Prostate gland (tissue), 2 donors: ENCODE results near the gene CD72. TPM values are rescaled to one million over a fixed set of nuclear protein-coding genes. Genes with fewer than 3 reads are reported as not detected.

Source experiments
- DNase-seq: peaks from one replicate; pipeline ENCODE4 v3.0.0-alpha.2; 2019; ENCODE audit warnings: low spot score
- H3K27ac ChIP-seq, 2 donors: fragments of 200-600 bp; sonication (generic); 2 replicates each; pipeline ENCODE4 v1.5.1; 2017 to 2019
- H3K27me3 ChIP-seq: fragments of 200-600 bp; sonication (generic); replicated peaks from 2 replicates; pipeline ENCODE4 v1.5.1; 2019; ENCODE audit not compliant: insufficient read depth
- H3K36me3 ChIP-seq, 2 donors: fragments of 200-600 bp; sonication (generic); 1 replicate in 1 of 2; 2 replicates in 1 of 2; pipeline versions ENCODE4 v1.5.1 to v1.8.1; 2017 to 2019
- H3K4me1 ChIP-seq: fragments of 200-600 bp; sonication (generic); replicated peaks from 2 replicates; pipeline ENCODE4 v1.5.1; 2019
- H3K4me3 ChIP-seq, 2 donors: fragments of 200-600 bp; sonication (generic); 2 replicates each; pipeline ENCODE4 v1.5.1; 2017 to 2019
- H3K9me3 ChIP-seq: fragments of 200-600 bp; sonication (generic); 2 replicates; pipeline ENCODE4 v1.5.1; 2017
- CTCF ChIP-seq, 4 experiments: fragments of 200-600 bp in 2 of 4; fragments of 450-650 bp in 2 of 4; sonication (generic) in 2 of 4; IDR thresholded peaks; 1 replicate in 3 of 4; 2 replicates in 1 of 4; pipeline ENCODE4 v1.5.1; 2016 to 2019; ENCODE audit warnings: antibody characterized with exemption in 4 of 4, mild to moderate bottlenecking in 2 of 4, moderate library complexity in 2 of 4
- POLR2A ChIP-seq: fragments of 450-650 bp; IDR thresholded peaks from one replicate; pipeline ENCODE4 v1.6.1; 2016; ENCODE audit warnings: antibody characterized with exemption, mild to moderate bottlenecking
- POLR2AphosphoS5 ChIP-seq: sonication (generic); formaldehyde crosslinking; IDR thresholded peaks from one replicate; pipeline ENCODE4 v1.6.1; 2017; ENCODE audit warnings: antibody characterized with exemption
- WGBS: methylation state at CpG from one replicate; pipeline ENCODE4 v1.1.5; 2018; 5-methylcytosine and 5-hydroxymethylcytosine counted together
- intact Hi-C: fragments of 100-400 bp; cut with DNase I; formaldehyde crosslinking; loops from one replicate; pipeline ENCODE4 v1.14.2; 2022
- total RNA-seq, 2 donors: library from RNA; depleted of rRNA; stranded (reverse); fragments of >200 nt; gene quantifications; one replicate each; pipeline ENCODE4 v1.1.0, GENCODE V29; 2016

Gene CD72
- total RNA-seq, 2 donors from 2014 or later = 3.0 to 3.2 TPM

DNA sequence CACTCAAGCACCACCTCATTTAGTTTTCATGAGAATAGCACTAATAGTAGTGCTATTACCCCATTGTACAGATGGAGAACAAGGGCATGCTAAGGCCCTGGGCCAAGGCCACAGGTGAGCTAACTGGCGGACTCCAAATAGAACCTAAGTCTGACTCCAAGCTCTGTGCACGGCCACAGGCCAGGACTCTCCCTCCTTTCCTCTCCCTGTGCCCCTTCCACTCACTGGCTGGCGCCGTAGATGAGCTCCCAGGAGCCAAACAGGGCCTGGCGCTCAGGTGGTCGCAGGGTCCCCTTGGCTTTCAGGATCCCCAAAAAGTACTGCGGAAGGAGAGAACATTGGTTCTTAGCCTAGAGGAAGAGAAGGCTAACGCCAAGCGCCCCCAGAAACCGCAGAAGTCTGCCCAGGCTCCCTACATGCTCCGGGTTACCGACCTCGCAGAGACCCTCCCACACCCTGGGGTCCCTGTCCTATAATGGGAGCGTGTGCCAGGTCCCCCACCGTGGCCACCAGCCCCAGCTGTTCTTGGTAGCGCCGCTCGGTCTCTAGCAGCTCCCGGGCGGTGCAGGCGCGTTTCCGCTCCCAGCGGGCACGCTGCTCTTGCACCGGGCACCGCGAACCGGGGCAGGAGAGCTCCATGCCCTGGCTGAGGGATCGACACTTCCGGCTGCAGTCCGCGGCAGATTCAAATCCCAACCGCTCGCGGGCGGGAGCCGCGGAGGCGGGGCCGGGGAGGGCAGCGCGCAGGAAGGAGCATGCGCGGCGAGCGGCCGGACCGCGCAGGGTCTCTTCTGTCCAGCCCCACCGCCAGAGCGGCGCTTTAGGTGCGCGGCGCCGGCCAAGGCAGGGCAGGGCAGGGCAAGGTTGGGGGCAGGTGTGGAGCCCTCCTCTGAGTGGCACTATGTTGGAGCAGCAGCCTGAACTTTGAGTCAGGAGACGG is 46.6 kb upstream of the CD72 start, which contains the start of gene ARHGEF39:
TSS of gene ARHGEF39 (minus strand) at position 665 of the 940 bp plus-strand sequence. CDS start at position 639, 26 bp downstream.
- Histone ChIP-seq H3K36me3 (no peaks in the 10 kb centered on the region), H3K27ac (peak within 1 kb of the TSS; percentile 43 to 70), H3K4me1 (no peaks in the 10 kb centered on the region), H3K9me3 (no peaks in the 10 kb centered on the region), H3K4me3 (peak within 1 kb of the TSS; percentile 23 to 44), H3K27me3 (no peaks in the 10 kb centered on the region)
- TF ChIP-seq POLR2AphosphoS5 = peak; percentile 69
- TF ChIP-seq POLR2A = peak; percentile 60
- TF ChIP-seq CTCF (IDR thresholded peaks at IDR 0.05) = peak in 3 of 4 experiments; percentile 19 to 36 (median 22)
- intact Hi-C loops = loop anchor here (1.0 to 5.0 kb wide), 2 partner anchors 12 to 32 kb away; no protein-coding TSS in a partner anchor
- peak; percentile 59 for DNase-seq
- WGBS = 9% methylated on average over 33 of the region's 58 CpGs

DNA sequence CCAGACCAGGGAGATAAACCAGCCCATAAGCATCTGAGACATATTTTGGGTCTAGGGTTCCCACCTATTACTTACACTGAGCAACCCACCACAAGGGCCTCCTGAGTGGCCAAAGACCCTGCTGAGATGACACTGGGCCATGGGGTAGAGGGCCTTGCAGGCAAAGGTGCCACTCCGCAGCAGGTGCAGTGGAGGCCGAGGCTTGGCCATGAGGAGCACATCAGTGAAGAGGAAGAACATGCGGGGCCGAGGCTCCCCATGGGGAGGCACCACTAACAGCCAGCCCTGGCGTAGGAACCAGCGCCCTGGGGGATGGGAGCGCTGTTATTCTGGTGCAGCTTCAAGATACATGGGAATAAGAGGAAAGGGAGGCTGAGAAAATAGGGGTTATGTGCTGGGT is 44.2 kb upstream of the CD72 start:
- no peaks in the 10 kb centered on the region for H3K4me1 ChIP-seq
- no peaks in the 10 kb centered on the region for H3K27me3 ChIP-seq
- DNase-seq = no peak
- no peak overlapping the region for H3K4me3 ChIP-seq
- 92% methylated on average over 7 of the region's 7 CpGs for WGBS
- intact Hi-C loops = loop anchor here (5.0 kb wide), 1 partner anchor 35 kb away; no protein-coding TSS in a partner anchor
- H3K27ac ChIP-seq = peak overlapping the region; percentile 85 to 93
- no peaks in the 10 kb centered on the region for H3K9me3 ChIP-seq
- no peaks in the 10 kb centered on the region for H3K36me3 ChIP-seq
- TF ChIP-seq POLR2AphosphoS5 (no peak), POLR2A (no peak), CTCF (IDR thresholded peaks at IDR 0.05) (no peak)

DNA sequence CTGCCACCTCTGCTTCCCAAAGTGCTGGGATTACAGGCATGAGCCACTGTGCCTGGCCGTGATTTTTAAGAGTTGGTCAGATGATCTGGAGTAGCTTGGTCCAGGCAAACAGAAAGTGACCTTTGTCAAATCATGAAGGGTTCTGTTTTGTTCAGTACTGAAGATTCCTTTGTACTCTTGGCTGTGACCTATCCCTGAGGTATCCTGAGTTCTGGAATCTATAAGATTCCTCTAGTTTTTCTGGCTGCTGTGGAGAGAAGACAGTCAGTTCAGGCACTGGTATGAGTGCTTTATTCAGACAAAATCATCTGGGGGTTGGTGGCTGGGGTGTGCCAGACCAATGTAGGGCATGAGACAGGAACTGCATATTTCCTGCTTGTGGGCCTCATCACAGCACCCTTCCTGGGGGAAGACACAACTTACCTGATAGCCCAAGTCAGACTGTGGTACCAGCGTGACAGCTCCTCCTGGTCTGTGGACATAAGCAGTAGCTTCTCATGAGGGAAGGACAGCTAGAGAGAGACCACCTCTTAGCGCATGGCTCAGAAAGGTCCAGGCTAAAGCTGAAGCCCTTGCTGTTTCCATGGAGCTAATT is 43.6 kb upstream of the CD72 start:
- H3K36me3 ChIP-seq = no peaks in the 10 kb centered on the region
- no peaks in the 10 kb centered on the region for H3K9me3 ChIP-seq
- no peaks in the 10 kb centered on the region for H3K4me1 ChIP-seq
- H3K4me3 ChIP-seq = no peak overlapping the region
- intact Hi-C loops = loop anchor here (5.0 kb wide), 1 partner anchor 35 kb away; no protein-coding TSS in a partner anchor
- DNase-seq = no peak
- no peaks in the 10 kb centered on the region for H3K27me3 ChIP-seq
- H3K27ac ChIP-seq = peak overlapping the region; percentile 85 to 93
- WGBS = 80% methylated on average over 3 of the region's 3 CpGs
- TF ChIP-seq CTCF (IDR thresholded peaks at IDR 0.05) = no peak
- TF ChIP-seq POLR2AphosphoS5 = no peak

GRCh38 chr9:35660966-35661415 is 42.8 kb upstream of the CD72 start:
- Histone ChIP-seq H3K4me1 (no peaks in the 10 kb centered on the region), H3K4me3 (no peak overlapping the region), H3K36me3 (no peaks in the 10 kb centered on the region), H3K27ac (peak overlapping the region; percentile 85 to 93), H3K27me3 (no peaks in the 10 kb centered on the region), H3K9me3 (no peaks in the 10 kb centered on the region)
- no peak for DNase-seq
- intact Hi-C loops = loop anchor here (5.0 kb wide), 1 partner anchor 36 kb away; no protein-coding TSS in a partner anchor
- WGBS = 61% methylated on average over 9 of the region's 9 CpGs
- TF ChIP-seq POLR2AphosphoS5 (peak; percentile 43), POLR2A (no peak), CTCF (IDR thresholded peaks at IDR 0.05) (peak in 3 of 4 experiments; percentile 25 to 52 (median 48))
